Heart left ventricle (tissue), 13 donors: ENCODE measurements around the gene IFT122.
"Not testable (repeated sequence)": the region's sequence is repeated elsewhere in the genome, so short reads cannot be mapped to it uniquely, and the experiment has no call there.

Source experiments
- POLR2A ChIP-seq, 2 donors: fragments of 450-650 bp; IDR thresholded peaks; one replicate each; pipeline ENCODE4 v1.6.1; 2017; ENCODE audit warnings: antibody characterized with exemption in 2 of 2, mild to moderate bottlenecking in 2 of 2, moderate library complexity in 2 of 2
- TF ChIP-seq, protein P1 (sequence below), 12 donors: fragments of 200-600 bp; sonication (generic) in 4 of 12; IDR thresholded peaks; one replicate each; pipeline versions ENCODE4 v1.5.0 to v1.8.0; 2018 to 2022; ENCODE audit warnings: antibody characterized with exemption in 12 of 12, mild to moderate bottlenecking in 5 of 12
- donor health status: ischemic (EF 13 %, LVEDD 7.1; RV severe dilation, severe dysfunction).
- donor health status: DM: no; HTN: yes; CAD: no.
- donor health status: DM: no; HTN: no; CAD: no.
- donor health status: ischemic (EF 25% LVEDD 6.9; RV normal size, moderate dysfunction).
- donor health status: ischemic (EF 25% LVEDD 5.7; RV mildly dilated, moderate dysfunction).
- donor health status: ischemic (EF 35%, LVEDD 5.7; RV mildly dilated, moderate dysfunction).
- donor health status: nonischemic (EF 11% LVEDD 7.7; RV severe dilation, severe dysfunction).
- donor health status: DM: yes; HTN: yes; CAD: no.
- donor health status: PGD.
- donor health status: ischemic (EF 29% LVEDD 5.4; RV normal size, mild dysfunction).
- donor health status: nonischemic (EF 23%, LVEDD 6.1; RV moderate dilation, normal function).

DNA sequence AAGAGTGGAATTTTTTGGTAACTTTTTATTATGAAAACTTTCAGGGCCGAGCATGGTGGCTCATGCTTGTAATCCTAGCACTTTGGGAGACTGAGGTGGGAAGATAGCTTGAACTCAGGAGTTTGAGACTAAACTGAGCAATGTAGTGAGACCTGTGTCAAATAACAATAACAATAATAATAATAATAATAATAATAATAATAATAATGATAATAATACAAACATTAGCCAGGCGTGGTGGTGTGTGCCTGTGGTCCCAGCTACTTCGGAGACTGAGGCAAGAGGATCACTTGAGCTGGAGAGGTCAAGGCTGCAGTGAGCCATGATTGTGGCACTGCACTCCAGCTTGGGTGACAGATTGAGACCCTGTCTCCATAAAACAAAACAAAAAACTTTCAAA lies 105.9 kb downstream of the IFT122 start:
- TF ChIP-seq, protein P1, sequence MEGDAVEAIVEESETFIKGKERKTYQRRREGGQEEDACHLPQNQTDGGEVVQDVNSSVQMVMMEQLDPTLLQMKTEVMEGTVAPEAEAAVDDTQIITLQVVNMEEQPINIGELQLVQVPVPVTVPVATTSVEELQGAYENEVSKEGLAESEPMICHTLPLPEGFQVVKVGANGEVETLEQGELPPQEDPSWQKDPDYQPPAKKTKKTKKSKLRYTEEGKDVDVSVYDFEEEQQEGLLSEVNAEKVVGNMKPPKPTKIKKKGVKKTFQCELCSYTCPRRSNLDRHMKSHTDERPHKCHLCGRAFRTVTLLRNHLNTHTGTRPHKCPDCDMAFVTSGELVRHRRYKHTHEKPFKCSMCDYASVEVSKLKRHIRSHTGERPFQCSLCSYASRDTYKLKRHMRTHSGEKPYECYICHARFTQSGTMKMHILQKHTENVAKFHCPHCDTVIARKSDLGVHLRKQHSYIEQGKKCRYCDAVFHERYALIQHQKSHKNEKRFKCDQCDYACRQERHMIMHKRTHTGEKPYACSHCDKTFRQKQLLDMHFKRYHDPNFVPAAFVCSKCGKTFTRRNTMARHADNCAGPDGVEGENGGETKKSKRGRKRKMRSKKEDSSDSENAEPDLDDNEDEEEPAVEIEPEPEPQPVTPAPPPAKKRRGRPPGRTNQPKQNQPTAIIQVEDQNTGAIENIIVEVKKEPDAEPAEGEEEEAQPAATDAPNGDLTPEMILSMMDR (IDR thresholded peaks at IDR 0.05), result not testable (repeated sequence)
- TF ChIP-seq POLR2A (IDR thresholded peaks at IDR 0.05), result not testable (repeated sequence)
